HCT116 (cell line): ENCODE results near the gene TMEFF2. TPM values are rescaled to one million over a fixed set of nuclear protein-coding genes. Genes with fewer than 3 reads are reported as not detected.

Source experiments
- ATAC-seq: fragments of 200-7000 bp; cut with Tn5 transposase; 2 replicates; pipeline ENCODE4 v1.9.1; 2020; ENCODE audit warnings: mild to moderate bottlenecking, moderate library complexity
- BruUV-seq: library from RNA; stranded (reverse); fragments of 400-500 nt; replicated peaks from 2 replicates; lab custom pipeline; 2021; lab: Mats Ljungman, UMichigan
- CTCF ChIA-PET: fragments of 300-600 bp; sonication (Branson Sonifier 250); formaldehyde crosslinking; loops from one replicate; lab custom pipeline; 2021; ENCODE audit warnings: antibody characterized with exemption; lab: Charles Lee
- POLR2A ChIA-PET: fragments of 300-600, 350-600 bp; sonication (Branson Sonifier 250); formaldehyde crosslinking; loops from one replicate; lab custom pipeline; 2021; ENCODE audit warnings: antibody characterized with exemption; lab: Charles Lee
- RAD21 ChIA-PET, 2 experiments: fragments of 300-600 bp; sonication (Branson Sonifier 250); formaldehyde crosslinking; loops; one replicate each; lab custom pipeline; 2023; ENCODE audit warnings: low total read pairs in 2 of 2; ENCODE audit not compliant: uncharacterized antibody in 2 of 2, unreplicated experiment in 2 of 2, low non-redundant PET in 1 of 2; lab: Charles Lee
- DNase-seq: peaks from one replicate; pipeline ENCODE4 v3.0.0-alpha.2; 2010; ENCODE audit warnings: low read depth, low spot score
- H2AFZ ChIP-seq: fragments of 200-600 bp; shearing (Covaris generic), sonication (generic); 2 replicates; pipeline ENCODE4 v1.6.1; 2017; ENCODE audit warnings: low read depth, mixed run types, mixed read lengths, antibody characterized with exemption, low read length; ENCODE audit not compliant: poor library complexity, severe bottlenecking
- H3K27ac ChIP-seq: 2 replicates; pipeline ENCODE4 v1.5.1; 2012; ENCODE audit warnings: low read depth, low read length
- H3K27me3 ChIP-seq: fragments of 200-600 bp; sonication (generic); 2 replicates; pipeline ENCODE4 v1.6.1; 2016; ENCODE audit warnings: mixed run types, low read length, mixed read lengths; ENCODE audit not compliant: insufficient read depth
- H3K36me3 ChIP-seq, 2 experiments: fragments of 200-500 bp in 1 of 2; fragments of 200-600 bp in 1 of 2; sonication (Bioruptor generic) in 1 of 2; sonication (generic) in 1 of 2; 2 replicates each; pipeline versions ENCODE4 v1.5.1 to v1.6.1; 2014 to 2016; ENCODE audit warnings: low read length in 2 of 2, inconsistent platforms in 1 of 2, mixed read lengths in 1 of 2, mixed run types in 1 of 2; ENCODE audit not compliant: insufficient read depth in 2 of 2, control insufficient read depth in 1 of 2
- H3K4me1 ChIP-seq, 2 experiments: fragments of 200-600 bp in 1 of 2; sonication (generic) in 1 of 2; 2 replicates each; pipeline versions ENCODE4 v1.5.1 to v1.6.1; 2012 to 2017; ENCODE audit warnings: low read length in 2 of 2, inconsistent platforms in 1 of 2, mild to moderate bottlenecking in 1 of 2, mixed read lengths in 1 of 2, mixed run types in 1 of 2, moderate library complexity in 1 of 2; ENCODE audit not compliant: insufficient read depth in 2 of 2, control insufficient read depth in 1 of 2
- H3K4me2 ChIP-seq: fragments of 200-600 bp; sonication (generic); 2 replicates; pipeline ENCODE4 v1.6.1; 2017; ENCODE audit warnings: mixed run types, low read length, mixed read lengths
- H3K4me3 ChIP-seq, 2 experiments: fragments of 200-600 bp in 1 of 2; sonication (generic) in 1 of 2; replicated peaks in 1 of 2; 2 replicates each; pipeline ENCODE4 v1.5.1; 2011 to 2016; ENCODE audit warnings: low read length in 2 of 2, control low read depth in 1 of 2, low read depth in 1 of 2, mild to moderate bottlenecking in 1 of 2, mixed read lengths in 1 of 2, mixed run types in 1 of 2
- H3K79me2 ChIP-seq: fragments of 200-600 bp; sonication (generic); 2 replicates; pipeline ENCODE4 v1.6.1; 2017; ENCODE audit warnings: mild to moderate bottlenecking, mixed run types, low read length, moderate library complexity, mixed read lengths; ENCODE audit not compliant: insufficient read depth
- H3K9ac ChIP-seq: fragments of 200-600 bp; sonication (generic); 2 replicates; pipeline ENCODE4 v1.6.1; 2016; ENCODE audit warnings: low read length, mixed read lengths
- H3K9me2 ChIP-seq: fragments of 200-600 bp; sonication (generic), shearing (Covaris generic); 2 replicates; pipeline ENCODE4 v1.6.1; 2017; ENCODE audit warnings: mixed run types, mild to moderate bottlenecking, moderate library complexity; ENCODE audit not compliant: insufficient read depth
- H3K9me3 ChIP-seq, 2 experiments: fragments of 200-500 bp in 1 of 2; fragments of 200-600 bp in 1 of 2; sonication (Bioruptor generic) in 1 of 2; sonication (generic) in 1 of 2; 2 replicates each; pipeline ENCODE4 v1.6.1; 2014 to 2017; ENCODE audit warnings: low read length in 2 of 2, mixed read lengths in 2 of 2, inconsistent platforms in 1 of 2, low read depth in 1 of 2, mild to moderate bottlenecking in 1 of 2, mixed run types in 1 of 2, moderate library complexity in 1 of 2; ENCODE audit not compliant: control insufficient read depth in 1 of 2, insufficient read depth in 1 of 2
- H4K20me1 ChIP-seq: fragments of 200-600 bp; sonication (generic), shearing (Covaris generic); 2 replicates; pipeline ENCODE4 v1.6.1; 2017; ENCODE audit warnings: mixed run types, mild to moderate bottlenecking, moderate library complexity; ENCODE audit not compliant: insufficient read depth
- CTCF ChIP-seq, 3 experiments: fragments of 200-600 bp in 1 of 3; sonication (generic) in 1 of 3; IDR thresholded peaks in 2 of 3; conservative IDR thresholded peaks in 1 of 3; 2 replicates each; pipeline ENCODE4 v1.5.1; 2012 to 2017; ENCODE audit warnings: low read depth in 2 of 3, low read length in 2 of 3, antibody characterized with exemption in 1 of 3, borderline replicate concordance in 1 of 3, control low read depth in 1 of 3, mild to moderate bottlenecking in 1 of 3, mixed read lengths in 1 of 3, mixed run types in 1 of 3, moderate library complexity in 1 of 3; ENCODE audit not compliant: insufficient read depth in 1 of 3
- EZH2 ChIP-seq: fragments of 200-600 bp; sonication (generic); IDR thresholded peaks from 2 replicates; pipeline ENCODE4 v1.6.1; 2017; ENCODE audit warnings: antibody characterized with exemption, mixed run types
- EZH2phosphoT487 ChIP-seq: fragments of 200-600 bp; IDR thresholded peaks from 2 replicates; pipeline ENCODE4 v1.6.1; 2018; ENCODE audit warnings: antibody characterized with exemption, borderline replicate concordance
- JUND ChIP-seq: IDR thresholded peaks from 2 replicates; pipeline ENCODE4 v1.6.1; 2012
- POLR2A ChIP-seq: IDR thresholded peaks from 2 replicates; pipeline ENCODE4 v1.7.0; 2011; ENCODE audit warnings: borderline replicate concordance; ENCODE audit not compliant: insufficient read depth, insufficient read length; ENCODE audit errors: extremely low read depth
- RAD21 ChIP-seq: IDR thresholded peaks from 2 replicates; pipeline ENCODE4 v1.6.1; 2012; ENCODE audit warnings: low read depth, mild to moderate bottlenecking
- SIN3A ChIP-seq: IDR thresholded peaks from 2 replicates; pipeline ENCODE4 v1.6.1; 2012; ENCODE audit warnings: low read depth
- SP1 ChIP-seq: IDR thresholded peaks from 2 replicates; pipeline ENCODE4 v1.6.1; 2012; ENCODE audit warnings: low read depth
- TCF7L2 ChIP-seq: IDR thresholded peaks from 2 replicates; pipeline ENCODE4 v1.7.0; 2011; ENCODE audit warnings: borderline replicate concordance, inconsistent platforms; ENCODE audit not compliant: insufficient read depth, insufficient read length; ENCODE audit errors: extremely low read depth
- YY1 ChIP-seq: IDR thresholded peaks from 2 replicates; pipeline ENCODE4 v1.6.1; 2011; ENCODE audit warnings: low read length, low read depth, moderate library complexity, mild to moderate bottlenecking; ENCODE audit not compliant: insufficient replicate concordance; ENCODE audit errors: extremely low read depth
- intact Hi-C: fragments of 100-400 bp; cut with micrococcal nuclease; formaldehyde crosslinking; loops from 2 replicates; pipeline ENCODE4 v1.10.0; 2022
- total RNA-seq: library from RNA; stranded (reverse); gene quantifications from one replicate; pipeline ENCODE4 v1.2.1, GENCODE V29; 2021; ENCODE audit not compliant: unreplicated experiment
- TF ChIP-seq, protein P1 (sequence below): IDR thresholded peaks from 2 replicates; pipeline ENCODE4 v1.6.1; 2012

Gene TMEFF2
- total RNA-seq, 1 experiment from 2014 or later = not detected

DNA sequence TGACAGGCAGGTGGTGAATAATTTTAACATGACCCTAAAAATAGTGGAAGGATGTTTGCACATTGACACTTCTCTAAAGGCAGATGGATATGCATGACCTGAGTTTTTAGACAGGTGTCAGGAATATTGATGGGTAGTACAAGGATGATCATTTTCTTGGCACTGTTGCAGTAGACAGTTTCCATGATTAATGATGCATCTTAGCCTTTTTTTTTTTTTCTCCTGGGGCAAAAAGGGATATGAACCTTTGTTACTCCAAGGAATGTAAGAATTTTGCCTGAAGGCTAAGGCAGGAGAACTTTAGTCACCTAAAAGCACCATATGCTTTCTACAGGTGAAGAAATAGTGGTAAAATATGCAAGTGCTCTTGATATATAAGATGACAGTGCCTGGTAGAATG lies 211.5 kb downstream of the TMEFF2 start:
- H3K9ac ChIP-seq = no peak overlapping the region
- no peak overlapping the region for H2AFZ ChIP-seq
- H3K27me3 ChIP-seq = no peaks in the 10 kb centered on the region
- H3K4me3 ChIP-seq = no peak overlapping the region
- H3K9me2 ChIP-seq = no peaks in the 10 kb centered on the region
- no peaks in the 10 kb centered on the region for H3K4me1 ChIP-seq
- no peak for DNase-seq
- BruUV-seq = no TSS peak
- ATAC-seq = no peak
- intact Hi-C loops = no loop called here
- CTCF ChIA-PET = no interaction called here
- POLR2A ChIA-PET = no interaction called here
- H4K20me1 ChIP-seq = no peaks in the 10 kb centered on the region
- TF ChIP-seq RAD21 (no peak), TCF7L2 (no peak), JUND (no peak), SIN3A (no peak), EZH2phosphoT487 (no peak), EZH2 (no peak), CTCF (IDR thresholded peaks at IDR 0.05 in 2 of 3, conservative IDR thresholded peaks at IDR 0.05 in 1 of 3; ENCODE audit: borderline replicate concordance in 1 of 3, insufficient read depth in 1 of 3, low read depth in 2 of 3, low read length in 2 of 3) (no peak), SP1 (no peak), POLR2A (no peak), YY1 (no peak)
- TF ChIP-seq, protein P1, sequence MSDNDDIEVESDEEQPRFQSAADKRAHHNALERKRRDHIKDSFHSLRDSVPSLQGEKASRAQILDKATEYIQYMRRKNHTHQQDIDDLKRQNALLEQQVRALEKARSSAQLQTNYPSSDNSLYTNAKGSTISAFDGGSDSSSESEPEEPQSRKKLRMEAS = no peak
- no peaks in the 10 kb centered on the region for H3K36me3 ChIP-seq
- RAD21 ChIA-PET = no interaction called here
- no peaks in the 10 kb centered on the region for H3K9me3 ChIP-seq
- H3K4me2 ChIP-seq = no peak overlapping the region
- no peaks in the 10 kb centered on the region for H3K79me2 ChIP-seq
- no peak overlapping the region for H3K27ac ChIP-seq
